ELF-1 (cell line): ENCODE data around the gene PLXDC2.
"Not testable (repeated sequence)": the region's sequence is repeated elsewhere in the genome, so short reads cannot be mapped to it uniquely, and the experiment has no call there.

Experiments used
- DNase-seq: peaks from one replicate; pipeline ENCODE4 v3.0.0-alpha.2; 2016; ENCODE audit warnings: low read depth, low spot score

Gene PLXDC2

GRCh38 chr10:20041931-20042330, 225.7 kb downstream of the PLXDC2 start:
- DNase-seq: no peak

- DNase-seq: not testable (repeated sequence)
These were observed 228.9 kb downstream of the PLXDC2 start for GRCh38 chr10:20045100-20045499.

GRCh38 chr10:20048161-20048560, 231.9 kb downstream of the PLXDC2 start:
- DNase-seq: no peak

GRCh38 chr10:20058135-20058534, 241.9 kb downstream of the PLXDC2 start:
- DNase-seq: no peak

- DNase-seq: no peak
These were observed 243.0 kb downstream of the PLXDC2 start for GRCh38 chr10:20059084-20059835.

- DNase-seq: no peak
These were observed 249.6 kb downstream of the PLXDC2 start for GRCh38 chr10:20065814-20066213.

GRCh38 chr10:20073167-20073566, 256.9 kb downstream of the PLXDC2 start:
- no peak for DNase-seq

- DNase-seq: no peak
These were observed 259.5 kb downstream of the PLXDC2 start for GRCh38 chr10:20075713-20076112.

- DNase-seq: no peak
These were observed 268.2 kb downstream of the PLXDC2 start for GRCh38 chr10:20084451-20084850.

GRCh38 chr10:20085115-20085514, 268.9 kb downstream of the PLXDC2 start:
- peak; percentile 17 for DNase-seq

- no peak for DNase-seq
These were observed 271.1 kb downstream of the PLXDC2 start for GRCh38 chr10:20087353-20087752.

- DNase-seq: no peak
These were observed 271.9 kb downstream of the PLXDC2 start for GRCh38 chr10:20088061-20088701.

GRCh38 chr10:20089879-20090278, 273.6 kb downstream of the PLXDC2 start:
- DNase-seq: no peak

GRCh38 chr10:20090831-20091230, 274.6 kb downstream of the PLXDC2 start:
- no peak for DNase-seq

GRCh38 chr10:20091698-20092097, 275.5 kb downstream of the PLXDC2 start:
- no peak for DNase-seq

- no peak for DNase-seq
These were observed 277.4 kb downstream of the PLXDC2 start for GRCh38 chr10:20093600-20093999.

- DNase-seq: no peak
These were observed 278.2 kb downstream of the PLXDC2 start for GRCh38 chr10:20094226-20094976.

GRCh38 chr10:20100171-20100570, 283.9 kb downstream of the PLXDC2 start:
- DNase-seq: no peak

- no peak for DNase-seq
These were observed 289.0 kb downstream of the PLXDC2 start for GRCh38 chr10:20105236-20105635.

GRCh38 chr10:20105931-20106330, 289.7 kb downstream of the PLXDC2 start:
- DNase-seq: no peak

GRCh38 chr10:20108021-20108420, 291.8 kb downstream of the PLXDC2 start:
- no peak for DNase-seq

GRCh38 chr10:20109613-20110012, 293.4 kb downstream of the PLXDC2 start:
- DNase-seq: no peak
